Uterus (tissue), 2 donors: ENCODE results near the gene CERS5.

ENCODE experiments used
- CTCF ChIP-seq, 4 experiments: fragments of 200-600 bp in 2 of 4; fragments of 450-650 bp in 2 of 4; sonication (generic) in 2 of 4; IDR thresholded peaks; one replicate each; pipeline ENCODE4 v1.5.1; 2016 to 2019; ENCODE audit warnings: antibody characterized with exemption in 4 of 4, mild to moderate bottlenecking in 2 of 4, moderate library complexity in 1 of 4
- POLR2A ChIP-seq, 2 donors: fragments of 450-650 bp; IDR thresholded peaks; one replicate each; pipeline ENCODE4 v1.6.1; 2016; ENCODE audit warnings: antibody characterized with exemption in 2 of 2, mild to moderate bottlenecking in 1 of 2, moderate library complexity in 1 of 2

DNA sequence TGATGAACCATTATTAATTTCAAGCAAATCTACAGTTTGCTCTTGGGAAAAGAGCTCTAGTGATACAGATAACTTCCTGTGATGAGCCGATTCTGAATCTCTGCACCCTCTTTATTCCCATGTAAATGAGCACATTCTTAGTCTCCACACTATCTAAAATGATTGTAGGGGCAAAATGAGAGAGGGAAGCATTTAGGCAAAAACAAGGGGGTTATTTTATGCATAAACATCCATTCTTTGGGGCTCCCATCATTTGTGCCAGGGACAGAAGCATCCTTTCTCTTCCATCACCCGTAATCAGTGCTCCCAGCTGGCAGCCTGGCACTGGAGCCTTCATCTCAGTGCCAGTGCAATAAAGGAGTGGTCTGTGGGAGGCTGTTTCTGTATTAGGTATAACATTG is 65.0 kb downstream of the CERS5 start:
- TF ChIP-seq CTCF (IDR thresholded peaks at IDR 0.05) = no peak
- no peak for TF ChIP-seq POLR2A (IDR thresholded peaks at IDR 0.05)
